ENCODE measurements around the gene MORF4L2.

Gene MORF4L2

DNA sequence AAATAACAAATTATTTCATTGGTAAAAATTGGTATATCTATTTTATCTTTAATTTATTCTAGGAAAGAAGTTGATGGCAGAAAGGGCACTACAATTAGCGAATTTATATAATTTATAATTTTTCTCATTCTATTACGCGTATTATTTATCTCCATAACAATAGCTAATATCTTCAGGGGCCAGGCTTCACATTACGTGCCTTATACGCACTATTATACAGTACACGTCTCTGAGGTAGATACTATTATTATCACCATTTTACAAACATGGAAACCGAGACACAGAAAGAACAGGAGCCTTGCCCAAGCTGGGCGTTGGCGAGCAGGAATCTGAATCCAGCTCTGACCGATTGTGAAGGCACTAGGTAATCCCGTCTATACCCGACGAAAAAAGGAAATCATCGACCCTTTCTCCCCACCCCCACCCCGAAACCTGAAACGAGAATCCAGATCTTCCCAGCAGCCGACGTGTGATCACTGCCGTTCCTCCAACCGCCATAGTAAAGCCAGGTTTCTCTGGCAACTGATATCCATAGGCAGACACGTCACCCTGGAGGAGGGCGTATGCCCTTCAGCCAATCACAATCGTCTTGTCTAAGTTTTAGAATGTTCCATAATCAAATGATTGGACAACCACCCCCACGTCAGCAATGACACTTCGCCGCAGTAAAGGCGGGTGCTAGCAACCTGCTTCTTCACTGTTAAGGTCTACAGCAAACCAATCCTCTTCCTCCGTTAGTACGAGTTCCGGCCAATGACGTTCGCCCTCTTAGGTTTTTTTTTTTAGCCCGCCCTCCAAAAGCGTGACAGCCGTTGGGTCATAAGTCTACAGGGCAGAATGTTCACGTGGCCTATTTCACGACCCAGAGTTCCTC is at the start of gene MORF4L2:
MORF4L2 (minus strand) TSS at position 501 of the 874 bp plus-strand sequence. CDS start 9,672 bp downstream, outside the sequence.
- DNase-seq = peak; percentile 87

- no peak for DNase-seq
These were observed 47.7 kb upstream of the MORF4L2 start for GRCh38 chrX:103734125-103734760.

DNA sequence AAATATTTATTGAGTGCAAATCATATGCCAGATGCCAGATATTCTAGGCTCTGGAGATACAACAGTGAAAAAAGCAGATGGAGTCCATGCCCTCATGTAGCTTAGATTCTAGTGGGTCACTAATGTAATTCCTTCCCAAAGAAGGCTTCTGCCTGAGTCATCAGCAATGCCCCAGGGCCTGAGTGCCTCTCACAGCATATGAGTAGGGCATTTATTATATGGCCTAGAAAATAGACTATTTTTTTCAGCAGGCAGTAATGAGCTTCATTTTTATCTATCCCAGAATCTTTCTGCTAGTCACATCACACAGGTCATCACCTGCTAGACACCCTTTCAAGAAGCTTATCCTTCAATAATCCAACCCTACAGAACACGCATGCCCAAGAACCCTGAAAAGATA is 46.5 kb upstream of the MORF4L2 start:
- DNase-seq = no peak

GRCh38 chrX:103730796-103731493 is 44.4 kb upstream of the MORF4L2 start:
- no peak for DNase-seq

- no peak for DNase-seq
These were observed 43.8 kb upstream of the MORF4L2 start for GRCh38 chrX:103730147-103730795.

GRCh38 chrX:103729015-103729414 is 42.5 kb upstream of the MORF4L2 start:
- no peak for DNase-seq

DNA sequence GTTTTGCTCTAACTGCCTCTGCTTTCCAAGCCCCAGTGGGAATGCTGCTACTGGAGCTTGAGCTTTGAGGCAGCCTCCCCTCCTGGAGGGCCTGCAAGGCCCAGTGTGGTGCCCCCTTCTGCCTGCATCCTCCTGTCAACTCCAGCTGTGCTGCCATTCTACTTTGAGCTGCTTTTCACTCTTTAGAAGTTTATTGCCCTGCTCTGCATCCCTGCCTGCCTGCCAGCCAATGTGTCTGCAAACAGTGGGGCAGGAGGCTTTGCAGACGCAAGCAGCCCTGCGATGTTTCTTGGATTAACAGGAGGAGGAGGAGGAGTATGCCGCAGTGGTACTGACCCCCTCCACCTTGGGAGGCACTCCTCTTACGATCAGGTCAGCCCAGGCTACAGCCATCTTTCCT is 40.6 kb upstream of the MORF4L2 start:
- no peak for DNase-seq

GRCh38 chrX:103726477-103726876 is 40.0 kb upstream of the MORF4L2 start:
- DNase-seq = no peak

DNA sequence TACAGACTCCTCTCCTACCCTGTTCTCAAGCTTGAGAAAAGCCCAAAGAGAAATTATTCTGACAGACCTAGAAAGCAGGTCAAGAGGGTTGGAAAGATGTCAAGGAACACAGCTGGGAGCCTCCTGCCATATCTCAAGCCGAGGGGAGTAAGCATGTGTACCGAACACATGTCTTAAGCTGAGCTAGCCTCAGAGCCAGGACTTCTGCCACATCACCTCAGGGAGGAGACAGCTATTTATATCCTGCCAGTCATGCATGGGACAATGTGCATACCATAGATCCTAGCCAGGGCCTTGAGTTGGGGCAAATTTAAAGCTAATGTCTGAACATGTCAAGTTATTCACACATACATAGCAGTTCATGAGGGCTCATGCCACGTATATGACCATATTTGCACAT is 36.0 kb upstream of the MORF4L2 start:
- DNase-seq = no peak

- no peak for DNase-seq
These were observed 31.6 kb upstream of the MORF4L2 start for GRCh38 chrX:103718120-103718519.

DNA sequence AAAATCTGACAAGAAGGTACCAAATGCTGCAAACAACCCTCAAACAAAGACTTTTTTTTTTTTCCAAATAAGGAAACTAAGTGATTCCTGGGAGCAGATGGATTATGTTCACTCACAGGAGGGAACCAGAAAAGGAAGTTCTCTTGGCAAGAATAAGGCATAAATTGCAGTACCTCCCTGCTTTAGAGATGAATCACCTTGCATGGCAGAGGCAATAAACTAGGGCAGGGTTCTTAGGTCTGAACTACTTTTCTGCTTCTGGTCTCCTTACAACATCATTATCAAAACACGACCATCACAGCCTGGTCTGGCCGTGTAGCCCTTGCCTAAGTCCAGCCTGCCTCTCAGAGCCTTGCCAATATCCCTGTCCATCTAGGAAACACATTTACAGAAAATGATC is 30.5 kb upstream of the MORF4L2 start:
- no peak for DNase-seq

DNA sequence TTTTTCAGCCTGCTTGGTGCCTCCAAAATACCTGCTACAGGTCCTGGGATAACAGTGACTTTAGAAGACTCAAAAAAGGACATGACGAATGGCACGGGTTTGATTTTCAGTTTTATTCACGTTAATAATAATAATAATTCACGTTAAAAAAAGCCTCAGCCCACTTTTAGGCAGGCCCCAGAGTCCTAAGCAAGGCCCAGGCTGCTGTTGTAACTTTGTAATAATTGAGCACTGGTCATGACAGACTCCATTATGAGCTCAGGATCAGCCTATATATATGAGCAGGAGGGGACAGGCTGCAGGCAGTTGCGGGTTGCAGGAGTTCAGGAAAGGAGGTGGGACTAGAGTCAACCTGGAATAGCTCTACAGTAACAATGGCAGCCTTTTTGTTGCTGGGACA is 24.1 kb upstream of the MORF4L2 start, which contains the start of gene TMEM31:
TMEM31 (plus strand) TSS at position 301 of the 400 bp plus-strand sequence. CDS start 1,350 bp downstream, outside the sequence.
- DNase-seq = no peak

DNA sequence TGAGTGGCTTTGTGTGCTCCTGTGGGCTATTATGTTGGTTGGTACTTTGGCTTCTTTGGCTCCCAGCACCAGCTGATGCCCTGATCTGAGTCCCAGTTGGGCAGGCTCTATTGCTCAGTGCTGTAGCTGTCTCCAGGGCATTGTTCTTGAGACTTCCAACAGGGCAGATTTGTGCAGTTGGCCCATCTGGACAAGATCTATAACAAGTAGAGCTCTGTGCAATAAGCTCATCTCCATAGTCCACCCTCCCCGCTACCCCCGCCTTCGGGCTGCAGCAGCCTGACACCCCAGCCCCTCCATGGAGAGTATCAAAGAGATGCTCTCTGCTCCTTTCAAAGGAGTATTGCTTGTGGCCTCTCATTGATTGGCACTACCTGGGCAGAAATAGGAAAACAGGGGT is 18.4 kb upstream of the MORF4L2 start:
- DNase-seq = no peak

GRCh38 chrX:103699243-103699642 is 12.7 kb upstream of the MORF4L2 start:
- DNase-seq = no peak

DNA sequence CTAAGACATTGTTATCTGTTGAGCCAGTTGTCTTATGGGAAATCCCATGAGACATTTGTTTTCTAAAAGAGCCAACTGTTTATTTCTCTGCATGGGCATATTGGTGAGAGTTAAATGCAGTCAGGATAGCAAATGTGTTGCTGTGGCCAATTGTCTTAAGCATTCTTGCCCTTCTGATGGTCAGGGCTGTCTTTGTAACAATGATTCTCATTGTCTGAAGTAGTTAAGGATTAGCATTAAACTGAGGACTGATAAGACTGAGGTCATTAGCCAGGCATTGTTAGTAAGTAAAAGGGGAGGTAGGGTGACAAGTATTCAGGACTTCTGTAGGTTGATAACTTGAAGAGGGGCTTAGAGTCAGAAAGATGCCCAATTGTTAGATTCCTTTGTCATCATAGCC is 11.2 kb upstream of the MORF4L2 start:
- no peak for DNase-seq

DNA sequence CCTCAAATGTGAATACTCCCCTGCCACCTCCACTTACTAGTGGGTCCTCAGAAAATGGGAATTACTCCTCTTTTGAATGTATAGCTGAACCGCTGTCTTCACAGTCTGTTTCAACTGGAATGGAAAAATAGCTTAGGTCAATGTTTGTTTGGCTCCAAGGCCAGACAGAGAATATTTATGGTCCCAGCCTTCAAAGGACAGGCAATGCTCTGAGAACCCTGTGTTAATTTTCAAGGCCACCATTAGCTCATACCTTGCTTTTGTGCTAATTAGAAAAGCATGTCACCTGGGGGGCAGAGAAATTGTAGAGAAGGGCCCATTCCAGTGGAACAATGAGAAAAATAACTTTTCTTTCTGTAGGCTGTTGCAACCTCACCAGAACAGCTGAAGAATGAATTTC is 4.6 kb upstream of the MORF4L2 start:
- DNase-seq = no peak

GRCh38 chrX:103688946-103689345 is 2.4 kb upstream of the MORF4L2 start:
- peak; percentile 3 for DNase-seq

- peak; percentile 30 for DNase-seq
These were observed 1.2 kb upstream of the MORF4L2 start for GRCh38 chrX:103687696-103688201.

GRCh38 chrX:103687073-103687695 is 685 bp upstream of the MORF4L2 start:
- DNase-seq = peak; percentile 80

GRCh38 chrX:103685396-103685795 is 1.1 kb downstream of the MORF4L2 start:
- no peak for DNase-seq

DNA sequence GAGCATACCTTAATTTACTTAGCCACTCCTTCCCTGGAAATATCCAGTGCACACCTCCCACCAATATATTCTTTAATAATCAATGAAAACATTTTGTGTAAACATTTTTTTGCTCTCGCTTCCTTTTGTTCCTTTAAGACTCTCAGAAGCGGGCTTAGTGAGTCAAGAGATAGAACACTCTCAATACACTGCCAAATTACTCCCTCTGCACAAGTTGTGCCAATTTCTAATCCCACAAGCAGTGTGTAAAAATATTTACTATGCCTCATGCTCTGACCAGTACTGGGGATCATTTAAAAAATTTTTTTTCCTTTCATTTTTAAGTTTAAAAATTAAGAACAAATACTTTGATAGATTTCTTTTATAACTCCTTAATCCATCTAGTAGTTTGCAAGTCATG is 5.1 kb downstream of the MORF4L2 start:
- no peak for DNase-seq
